CD4-positive, alpha-beta T cell treated with Interferon gamma for 1 hour (primary cell): ENCODE data around the gene ZNF837.
"Not testable (repeated sequence)": the region's sequence is repeated elsewhere in the genome, so short reads cannot be mapped to it uniquely, and the experiment has no call there.

Source experiments
- DNase-seq: peaks from one replicate; pipeline ENCODE4 v3.0.0-alpha.2; 2020

ZNF837 gene

GRCh38 chr19:58380662-58381459 lies at the start of gene ZNF837:
Gene ZNF837, minus strand, starts transcription at chr19:58381030. Its CDS starts 11,698 bp downstream, at chr19:58369332.
- DNase-seq = peak; percentile 100

DNA sequence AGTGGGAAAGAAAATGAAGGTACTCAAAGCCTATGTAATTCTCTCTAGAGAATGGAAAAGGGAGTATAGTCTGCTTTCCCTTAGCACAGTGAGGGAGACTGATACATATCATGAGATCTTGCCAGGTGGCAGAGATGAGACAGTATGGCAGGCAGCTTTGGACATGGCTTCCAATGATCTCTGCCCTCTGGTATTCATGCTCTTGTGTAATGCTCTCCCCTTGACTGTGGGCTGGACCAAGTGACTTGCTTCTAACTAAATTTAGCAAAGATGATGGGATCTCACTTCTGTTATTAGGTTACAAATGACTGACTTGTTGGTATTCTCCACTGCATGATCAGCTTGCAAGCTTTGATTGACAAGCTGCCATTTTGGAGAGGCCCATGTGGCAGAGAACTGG lies 48.9 kb upstream of the ZNF837 start:
- DNase-seq = no peak

GRCh38 chr19:58428617-58429016 lies 47.8 kb upstream of the ZNF837 start:
- DNase-seq = no peak

DNA sequence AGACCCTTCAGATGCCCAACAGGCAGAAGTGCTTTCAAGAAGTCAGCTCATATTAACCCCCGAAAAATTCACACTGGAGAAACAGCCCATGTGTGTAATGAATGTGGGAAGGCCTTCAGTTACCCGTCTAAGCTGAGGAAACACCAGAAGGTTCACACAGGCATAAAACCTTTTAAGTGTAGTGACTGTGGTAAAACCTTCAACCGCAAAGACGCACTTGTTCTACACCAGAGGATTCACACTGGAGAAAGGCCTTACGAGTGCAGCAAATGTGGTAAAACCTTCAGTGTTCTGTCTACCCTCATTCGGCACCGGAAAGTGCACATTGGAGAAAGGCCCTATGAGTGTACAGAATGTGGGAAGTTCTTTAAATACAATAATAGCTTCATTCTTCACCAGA lies 36.2 kb upstream of the ZNF837 start:
- no peak for DNase-seq

DNA sequence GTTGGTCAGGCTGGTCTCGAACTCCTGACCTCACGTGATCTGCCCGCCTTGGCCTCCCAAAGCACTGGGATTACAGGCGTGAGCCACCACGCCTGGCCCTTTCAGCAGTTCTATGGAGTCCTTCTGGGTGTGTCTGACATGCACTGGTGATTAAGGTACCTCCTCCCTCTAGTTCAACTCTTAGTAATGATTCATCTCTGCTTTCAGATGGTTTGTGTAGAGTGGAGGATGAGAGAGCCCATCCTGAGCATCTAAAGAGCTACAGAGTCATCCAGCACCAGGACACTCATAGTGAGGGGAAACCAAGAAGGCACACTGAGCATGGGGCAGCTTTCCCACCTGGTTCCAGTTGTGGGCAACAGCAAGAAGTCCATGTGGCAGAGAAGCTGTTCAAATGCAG lies 35.8 kb upstream of the ZNF837 start:
- DNase-seq = no peak

DNA sequence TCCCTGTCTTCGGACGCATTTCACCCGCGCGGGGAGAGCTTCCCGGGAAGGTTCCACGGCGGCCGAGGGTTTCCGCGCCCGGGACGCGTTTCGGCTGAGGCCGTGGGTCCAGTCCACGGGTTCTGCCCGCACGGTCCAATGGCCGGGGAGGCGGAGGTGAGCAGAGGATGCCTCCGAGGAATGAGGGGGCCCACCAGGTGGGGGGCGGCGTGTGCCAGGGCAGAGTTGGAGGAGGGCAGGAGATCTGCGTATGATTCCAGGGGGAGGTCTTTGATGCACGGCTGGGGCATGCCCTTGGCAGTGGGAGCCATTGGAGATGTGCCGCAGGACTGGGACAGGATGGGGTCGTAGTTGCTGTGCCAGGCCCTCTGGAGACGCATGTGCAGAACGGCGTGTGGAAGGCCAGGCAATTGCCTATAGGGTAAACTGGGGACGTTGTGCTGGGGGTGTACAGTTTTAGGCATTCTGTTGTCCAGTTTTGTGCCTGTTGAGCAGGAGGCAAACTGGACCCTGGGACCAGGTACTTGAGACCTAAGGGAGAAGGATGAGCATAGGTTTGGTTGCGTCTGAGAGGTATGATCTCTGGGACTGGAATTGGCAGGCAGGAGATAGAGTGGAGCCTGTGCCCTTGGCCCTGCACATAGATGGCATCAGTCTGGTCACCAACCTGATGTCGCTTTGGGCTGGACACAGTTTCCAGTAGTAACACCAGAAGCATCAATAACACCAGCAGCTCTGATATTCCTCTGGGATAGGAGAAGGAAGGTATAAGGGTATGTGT lies 28.4 kb upstream of the ZNF837 start:
- DNase-seq = no peak

DNA sequence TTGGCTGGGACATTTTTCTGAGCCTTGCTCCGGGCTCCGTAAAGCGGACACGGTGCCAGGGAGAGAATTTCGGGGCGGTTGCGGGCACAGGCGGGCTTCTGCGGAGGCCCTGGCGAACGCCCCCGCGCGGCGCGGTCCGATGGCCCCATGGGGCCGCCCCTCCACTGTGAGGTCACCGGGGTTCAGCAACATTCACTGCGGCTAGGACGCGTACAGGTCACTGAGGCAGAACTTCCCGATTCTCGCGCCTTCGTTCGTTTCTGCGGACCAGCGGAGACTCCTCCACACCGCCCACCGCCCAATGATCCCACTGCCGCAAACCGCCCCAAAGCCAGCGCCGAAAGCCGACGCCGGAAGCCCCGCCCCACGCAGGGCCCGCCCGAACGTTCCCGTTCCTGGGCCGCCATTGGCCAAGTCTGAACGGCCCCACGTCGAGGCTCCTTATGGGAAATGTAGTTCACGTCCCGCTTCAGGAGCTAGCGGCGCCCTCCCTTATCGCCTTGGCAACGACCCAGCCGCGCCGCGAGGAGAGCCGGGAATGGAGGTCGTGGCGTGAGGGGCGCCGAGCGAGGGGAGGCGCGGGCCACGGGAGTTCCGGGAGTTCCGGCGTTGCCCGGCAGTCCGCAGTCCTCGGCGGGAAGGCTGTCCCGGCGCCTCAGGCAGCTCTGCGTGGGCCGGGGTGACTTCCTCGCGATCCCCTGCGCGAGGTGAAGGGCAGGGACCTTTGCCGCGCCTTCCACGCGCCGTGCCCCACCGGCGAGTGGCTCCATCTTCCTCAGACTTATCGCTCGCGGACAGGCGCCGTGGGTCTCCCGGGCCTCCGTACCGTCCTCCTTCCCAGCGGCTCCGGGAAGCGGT lies 27.6 kb upstream of the ZNF837 start, which contains the start of gene ZNF584:
Gene ZNF584, plus strand, starts transcription at position 498 of the 858 bp plus-strand sequence. CDS start 499 bp downstream, outside the sequence.
- DNase-seq = peak; percentile 91

DNA sequence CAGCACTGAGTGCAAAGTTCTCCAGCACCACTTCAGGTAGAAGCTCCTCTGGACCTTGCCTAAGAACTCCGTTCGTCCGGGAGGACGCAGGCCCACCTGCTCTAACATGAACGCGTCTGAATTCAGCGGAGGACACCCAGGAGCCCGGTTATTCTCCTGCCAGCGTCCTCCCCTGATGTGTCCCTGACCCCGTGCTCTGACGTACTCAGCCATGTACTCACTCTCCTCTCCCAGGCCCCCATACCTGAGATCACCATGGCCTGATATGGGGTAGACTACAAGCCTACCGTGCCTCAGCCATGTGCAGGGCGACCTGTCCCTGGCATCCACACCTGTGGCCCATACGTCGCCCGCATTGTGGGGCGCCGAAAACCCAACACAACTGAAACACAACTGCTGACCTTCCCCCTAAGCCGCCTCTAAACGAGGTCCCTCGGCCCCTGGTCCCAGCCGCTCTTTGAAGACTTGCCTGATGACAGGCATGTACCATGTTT lies 26.9 kb upstream of the ZNF837 start:
- DNase-seq = no peak

DNA sequence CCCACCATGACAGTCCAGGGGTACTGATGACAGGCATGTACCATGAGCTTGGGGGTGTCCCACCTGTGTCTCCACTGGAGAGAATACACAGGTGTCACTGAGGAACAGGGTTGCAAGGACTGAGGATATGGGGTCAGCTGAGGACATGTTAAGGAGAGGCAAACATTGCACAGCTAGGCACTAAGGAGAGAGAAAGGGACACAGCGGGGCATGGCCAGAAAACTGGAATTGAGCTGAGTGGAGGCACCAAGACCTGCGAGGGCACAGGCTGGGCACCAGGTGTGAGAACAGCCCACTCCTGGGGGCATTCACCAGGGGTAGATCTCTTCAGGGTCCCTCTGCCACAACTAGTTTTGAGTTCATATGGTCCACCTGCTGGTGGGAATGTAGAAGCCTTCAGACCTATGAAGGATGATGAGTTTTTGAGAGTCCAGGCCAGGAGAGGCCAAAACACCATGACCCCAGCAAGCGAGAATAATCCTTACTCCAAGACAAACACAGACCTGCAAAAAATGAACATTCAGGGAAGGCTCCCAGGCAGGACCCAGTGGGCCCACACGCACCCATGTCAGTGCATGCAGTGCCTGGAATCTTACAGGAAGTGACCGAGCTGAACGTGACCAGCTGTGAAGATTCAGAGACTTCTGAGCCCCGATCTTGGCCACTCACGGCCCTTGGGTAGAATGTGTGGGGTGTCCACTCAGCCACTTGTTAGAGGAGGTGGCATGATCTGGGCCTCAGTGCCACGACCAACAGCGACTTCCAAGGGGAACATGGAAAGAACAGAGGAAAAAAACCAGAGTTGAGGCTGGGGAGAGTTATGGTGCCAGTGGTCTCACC lies 26.2 kb upstream of the ZNF837 start:
- no peak for DNase-seq

DNA sequence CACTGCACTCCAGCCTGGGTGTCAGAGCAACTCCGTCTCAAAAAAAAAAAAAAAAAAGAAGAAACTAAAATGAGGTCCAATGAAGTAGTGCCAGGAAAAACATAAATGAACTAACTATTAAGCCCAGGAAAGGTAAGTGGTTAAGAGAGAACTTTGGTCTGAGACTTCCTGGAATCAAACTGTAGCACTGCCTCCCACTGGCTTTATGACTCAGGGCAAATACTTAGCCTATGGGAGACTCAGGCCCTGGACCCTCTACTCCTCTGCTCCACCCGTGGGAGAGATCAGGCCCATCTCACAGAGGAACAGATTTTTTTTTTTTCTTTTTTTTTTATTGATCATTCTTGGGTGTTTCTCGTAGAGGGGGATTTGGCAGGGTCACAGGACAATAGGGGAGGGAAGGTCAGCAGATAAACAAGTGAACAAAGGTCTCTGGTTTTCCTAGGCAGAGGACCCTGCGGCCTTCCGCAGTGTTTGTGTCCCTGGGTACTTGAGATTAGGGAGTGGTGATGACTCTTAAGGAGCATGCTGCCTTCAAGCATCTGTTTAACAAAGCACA lies 23.2 kb upstream of the ZNF837 start:
- not testable (repeated sequence) for DNase-seq

GRCh38 chr19:58401840-58402421 lies 21.1 kb upstream of the ZNF837 start:
- no peak for DNase-seq

- DNase-seq = peak; percentile 99
Observed at GRCh38 chr19:58400916-58401839, 20.3 kb upstream of the ZNF837 start.

DNA sequence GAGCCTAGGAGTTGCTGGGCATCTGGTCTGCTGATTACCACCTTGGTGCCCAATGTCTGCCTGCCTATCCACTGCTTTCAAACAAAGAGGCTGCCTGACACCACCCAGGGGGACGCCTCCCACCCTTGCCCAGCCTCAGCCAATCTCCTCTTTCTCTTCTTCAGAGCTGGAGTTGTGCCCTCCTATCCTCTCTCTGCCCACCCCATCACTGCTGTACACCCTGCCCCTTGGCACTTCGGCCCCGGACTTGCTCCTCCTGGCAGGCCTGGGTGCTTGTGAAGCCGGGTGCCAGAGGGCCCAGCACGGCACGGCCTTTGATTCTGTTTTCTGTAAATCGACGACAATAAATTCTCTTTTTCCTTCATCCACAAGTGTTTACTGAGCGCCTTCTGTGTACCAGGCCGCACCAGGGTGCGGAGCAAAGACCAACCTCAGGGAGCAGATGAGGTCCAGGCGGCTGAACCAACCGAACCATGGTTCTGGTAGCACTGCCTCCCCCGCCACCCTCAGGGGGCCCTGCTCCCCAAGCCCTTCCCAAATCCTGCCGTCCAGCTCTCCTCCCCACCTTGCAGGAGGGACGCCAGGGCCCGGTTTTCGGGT lies 19.6 kb upstream of the ZNF837 start:
- DNase-seq = no peak

GRCh38 chr19:58399903-58400302 lies 19.1 kb upstream of the ZNF837 start:
- no peak for DNase-seq

DNA sequence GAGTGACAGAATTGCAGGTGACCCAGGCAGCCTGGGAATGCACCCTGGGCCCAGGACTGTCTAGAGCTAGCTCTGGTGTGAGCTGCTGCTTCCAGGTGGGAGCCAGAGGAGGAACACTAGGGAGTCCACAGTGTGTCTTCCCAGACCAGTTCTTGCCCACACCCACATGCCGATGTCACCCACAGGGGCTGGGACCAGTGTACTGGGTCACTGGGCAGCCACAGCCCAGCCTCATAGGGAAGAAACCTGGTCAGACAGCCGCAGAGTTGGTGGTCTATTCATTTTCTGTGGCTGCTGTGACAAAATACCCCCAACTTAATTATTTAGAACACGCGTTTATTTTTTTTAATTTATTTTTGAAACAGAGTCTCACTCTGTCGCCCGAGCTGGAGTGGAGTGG lies 17.7 kb upstream of the ZNF837 start:
- DNase-seq = no peak

DNA sequence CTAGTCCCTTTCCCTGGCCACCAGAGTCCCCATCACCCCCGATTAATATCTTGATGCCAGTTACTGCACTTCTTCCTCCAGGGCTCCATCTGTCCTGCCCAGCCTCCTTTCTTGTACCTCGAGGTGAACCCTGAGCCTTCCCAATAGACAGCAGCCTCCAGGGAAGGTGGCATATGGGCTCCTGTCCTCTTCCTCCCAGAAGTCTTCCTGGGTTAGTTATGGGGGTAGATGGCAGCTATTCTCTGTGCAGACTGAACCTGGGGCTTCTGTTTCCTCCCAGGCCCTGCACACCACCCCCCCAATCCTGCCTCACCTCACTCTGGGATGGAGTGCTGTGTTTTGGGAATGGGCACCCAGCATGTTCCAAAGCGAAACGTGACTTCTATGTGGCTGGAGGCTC lies 17.3 kb upstream of the ZNF837 start:
- no peak for DNase-seq

GRCh38 chr19:58397533-58398037 lies 16.8 kb upstream of the ZNF837 start:
- no peak for DNase-seq

GRCh38 chr19:58396691-58397532 lies 16.1 kb upstream of the ZNF837 start:
- DNase-seq = no peak
